Esophagus muscularis mucosa (tissue), 4 donors: ENCODE measurements around the gene SECISBP2.

Source experiments
- EP300 ChIP-seq: sonication (generic); formaldehyde crosslinking; IDR thresholded peaks from one replicate; pipeline ENCODE4 v1.6.1; 2017; ENCODE audit warnings: antibody characterized with exemption
- POLR2A ChIP-seq: fragments of 450-650 bp; IDR thresholded peaks from one replicate; pipeline ENCODE4 v1.6.1; 2017; ENCODE audit warnings: antibody characterized with exemption, moderate library complexity, mild to moderate bottlenecking, low read depth
- POLR2AphosphoS5 ChIP-seq, 2 donors: sonication (generic); formaldehyde crosslinking; IDR thresholded peaks; one replicate each; pipeline ENCODE4 v1.6.1; 2017; ENCODE audit warnings: antibody characterized with exemption in 2 of 2
- TF ChIP-seq, protein P1 (sequence below), 3 experiments: fragments of 200-600 bp in 2 of 3; fragments of 450-650 bp in 1 of 3; sonication (generic) in 2 of 3; IDR thresholded peaks; one replicate each; pipeline ENCODE4 v1.5.1; 2017 to 2019; ENCODE audit warnings: antibody characterized with exemption in 3 of 3, mild to moderate bottlenecking in 2 of 3, moderate library complexity in 1 of 3

DNA sequence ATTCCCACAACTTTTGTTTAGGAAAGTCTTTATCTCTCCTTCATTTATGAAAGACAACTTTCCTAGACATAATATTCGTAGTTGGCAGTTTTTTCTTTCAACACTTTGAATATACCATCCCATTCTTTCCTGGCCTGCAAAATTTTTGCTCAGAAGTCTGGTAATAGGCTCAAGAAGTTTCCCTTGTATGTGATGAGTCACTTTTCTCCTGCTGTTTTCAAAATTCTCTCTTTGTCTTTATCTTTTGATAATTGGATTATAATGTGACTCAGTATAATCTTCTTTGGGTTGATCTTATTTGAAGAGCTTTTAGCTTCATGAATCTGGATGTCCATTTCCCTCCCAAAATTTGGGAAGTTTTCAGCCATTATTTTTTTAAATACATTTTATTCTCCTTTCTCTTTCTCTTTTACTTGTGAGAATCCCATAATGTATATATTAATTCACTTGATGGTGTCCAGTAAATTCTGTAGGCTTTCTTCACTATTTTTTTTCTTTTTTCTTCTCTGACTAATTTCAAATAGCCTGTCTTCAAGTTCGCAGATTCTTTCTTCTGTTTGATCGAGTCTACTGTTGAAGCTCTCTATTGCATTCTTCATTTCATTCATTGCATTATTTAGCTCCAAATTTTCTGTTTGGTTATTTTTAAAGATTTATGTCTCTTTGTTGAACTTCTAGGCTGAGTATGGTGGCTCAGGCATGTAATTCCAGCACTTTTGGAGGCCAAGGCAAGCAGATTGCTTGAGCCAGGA is 44.6 kb upstream of the SECISBP2 start:
- TF ChIP-seq, protein P1, sequence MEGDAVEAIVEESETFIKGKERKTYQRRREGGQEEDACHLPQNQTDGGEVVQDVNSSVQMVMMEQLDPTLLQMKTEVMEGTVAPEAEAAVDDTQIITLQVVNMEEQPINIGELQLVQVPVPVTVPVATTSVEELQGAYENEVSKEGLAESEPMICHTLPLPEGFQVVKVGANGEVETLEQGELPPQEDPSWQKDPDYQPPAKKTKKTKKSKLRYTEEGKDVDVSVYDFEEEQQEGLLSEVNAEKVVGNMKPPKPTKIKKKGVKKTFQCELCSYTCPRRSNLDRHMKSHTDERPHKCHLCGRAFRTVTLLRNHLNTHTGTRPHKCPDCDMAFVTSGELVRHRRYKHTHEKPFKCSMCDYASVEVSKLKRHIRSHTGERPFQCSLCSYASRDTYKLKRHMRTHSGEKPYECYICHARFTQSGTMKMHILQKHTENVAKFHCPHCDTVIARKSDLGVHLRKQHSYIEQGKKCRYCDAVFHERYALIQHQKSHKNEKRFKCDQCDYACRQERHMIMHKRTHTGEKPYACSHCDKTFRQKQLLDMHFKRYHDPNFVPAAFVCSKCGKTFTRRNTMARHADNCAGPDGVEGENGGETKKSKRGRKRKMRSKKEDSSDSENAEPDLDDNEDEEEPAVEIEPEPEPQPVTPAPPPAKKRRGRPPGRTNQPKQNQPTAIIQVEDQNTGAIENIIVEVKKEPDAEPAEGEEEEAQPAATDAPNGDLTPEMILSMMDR (IDR thresholded peaks at IDR 0.05), result no peak
- TF ChIP-seq POLR2A, result no peak
- TF ChIP-seq POLR2AphosphoS5 (IDR thresholded peaks at IDR 0.05), result no peak
- TF ChIP-seq EP300, result no peak
